Activated CD4-positive, alpha-beta T cell treated with anti-CD3 and anti-CD28 coated beads for 4 hours (primary cell): ENCODE results near the gene PKD1L1.

Experiments used
- DNase-seq, 2 donors: peaks; one replicate each; pipeline ENCODE4 v3.0.0-alpha.2; 2020

Gene PKD1L1

GRCh38 chr7:47726047-47726726 is 222.1 kb downstream of the PKD1L1 start:
- DNase-seq = no peak

- no peak for DNase-seq
Measured at GRCh38 chr7:47725031-47725780, 223.1 kb downstream of the PKD1L1 start.
